ENCODE results near the gene SPSB4.

The SPSB4 gene

GRCh38 chr3:141148169-141148568, 97.0 kb downstream of the SPSB4 start:
- no peaks in the 10 kb centered on the region for H3K4me1 Mint-ChIP-seq

GRCh38 chr3:141148770-141149169, 97.6 kb downstream of the SPSB4 start:
- no peaks in the 10 kb centered on the region for H3K36me3 Mint-ChIP-seq
- no peaks in the 10 kb centered on the region for H3K4me1 Mint-ChIP-seq
- peaks cover 9% of the 10 kb centered on the region for H3K27me3 Mint-ChIP-seq
- no peak for ATAC-seq (ENCODE audit: low read depth)
- H3K27ac Mint-ChIP-seq: no peak overlapping the region
- DNase-seq (ENCODE audit: low spot score in 2 of 2): no peak
- H3K9me3 Mint-ChIP-seq: no peaks in the 10 kb centered on the region
- no peak overlapping the region for H3K4me3 Mint-ChIP-seq

More at GRCh38 chr3:141148169-141148568, 97.0 kb downstream of the SPSB4 start:
- H3K27ac Mint-ChIP-seq: no peak overlapping the region
- H3K27me3 Mint-ChIP-seq: peaks cover 9% of the 10 kb centered on the region
- H3K36me3 Mint-ChIP-seq: peaks cover 2% of the 10 kb centered on the region
- no peak for DNase-seq (ENCODE audit: low spot score in 2 of 2)
- no peak overlapping the region for H3K4me3 Mint-ChIP-seq
- peaks cover 2% of the 10 kb centered on the region for H3K9me3 Mint-ChIP-seq
- no peak for ATAC-seq (ENCODE audit: low read depth)

- ATAC-seq (ENCODE audit: low read depth) (no peak), DNase-seq (ENCODE audit: low spot score in 2 of 2) (no peak)
- no peak overlapping the region for H3K4me3 Mint-ChIP-seq
Measured at GRCh38 chr3:141150081-141150830, 99.1 kb downstream of the SPSB4 start.

GRCh38 chr3:141150931-141151330, 99.8 kb downstream of the SPSB4 start:
- H3K36me3 Mint-ChIP-seq: no peaks in the 10 kb centered on the region
- peaks cover 9% of the 10 kb centered on the region for H3K27me3 Mint-ChIP-seq

More at GRCh38 chr3:141150081-141150830, 99.1 kb downstream of the SPSB4 start:
- Mint-ChIP-seq H3K9me3 (no peaks in the 10 kb centered on the region), H3K36me3 (no peaks in the 10 kb centered on the region), H3K27ac (no peak overlapping the region), H3K4me1 (no peaks in the 10 kb centered on the region), H3K27me3 (peaks cover 8% of the 10 kb centered on the region)

GRCh38 chr3:141151439-141151838, 100.3 kb downstream of the SPSB4 start:
- Mint-ChIP-seq H3K27me3 (peaks cover 9% of the 10 kb centered on the region), H3K4me1 (no peaks in the 10 kb centered on the region), H3K36me3 (no peaks in the 10 kb centered on the region), H3K9me3 (no peaks in the 10 kb centered on the region), H3K27ac (no peak overlapping the region), H3K4me3 (no peak overlapping the region)
- no peak for ATAC-seq (ENCODE audit: low read depth)
- DNase-seq (ENCODE audit: low spot score in 2 of 2): no peak

More at GRCh38 chr3:141150931-141151330, 99.8 kb downstream of the SPSB4 start:
- Mint-ChIP-seq H3K9me3 (no peaks in the 10 kb centered on the region), H3K4me3 (no peak overlapping the region), H3K4me1 (no peaks in the 10 kb centered on the region), H3K27ac (no peak overlapping the region)
- DNase-seq (ENCODE audit: low spot score in 2 of 2): no peak
- ATAC-seq (ENCODE audit: low read depth): no peak

- Mint-ChIP-seq H3K27ac (no peak overlapping the region), H3K9me3 (no peaks in the 10 kb centered on the region), H3K4me3 (no peak overlapping the region), H3K27me3 (peaks cover 9% of the 10 kb centered on the region), H3K4me1 (no peaks in the 10 kb centered on the region), H3K36me3 (no peaks in the 10 kb centered on the region)
- DNase-seq (ENCODE audit: low spot score in 2 of 2) (no peak), ATAC-seq (ENCODE audit: low read depth) (no peak)
Measured at GRCh38 chr3:141152130-141152529, 101.0 kb downstream of the SPSB4 start.

- H3K27ac Mint-ChIP-seq: no peak overlapping the region
- H3K36me3 Mint-ChIP-seq: no peaks in the 10 kb centered on the region
- H3K9me3 Mint-ChIP-seq: no peaks in the 10 kb centered on the region
- H3K27me3 Mint-ChIP-seq: peaks cover 7% of the 10 kb centered on the region
- no peak overlapping the region for H3K4me3 Mint-ChIP-seq
- no peaks in the 10 kb centered on the region for H3K4me1 Mint-ChIP-seq
- ATAC-seq (ENCODE audit: low read depth) (no peak), DNase-seq (ENCODE audit: low spot score in 2 of 2) (no peak)
Measured at GRCh38 chr3:141152801-141153678, 101.9 kb downstream of the SPSB4 start.

GRCh38 chr3:141153679-141153966, 102.5 kb downstream of the SPSB4 start:
- Mint-ChIP-seq H3K27ac (no peak overlapping the region), H3K4me1 (no peaks in the 10 kb centered on the region), H3K9me3 (no peaks in the 10 kb centered on the region), H3K27me3 (peaks cover 7% of the 10 kb centered on the region), H3K4me3 (no peak overlapping the region), H3K36me3 (no peaks in the 10 kb centered on the region)
- DNase-seq (ENCODE audit: low spot score in 2 of 2): no peak
- ATAC-seq (ENCODE audit: low read depth): no peak

- ATAC-seq (ENCODE audit: low read depth) (no peak), DNase-seq (ENCODE audit: low spot score in 2 of 2) (no peak)
- H3K4me1 Mint-ChIP-seq: no peaks in the 10 kb centered on the region
- H3K27ac Mint-ChIP-seq: no peak overlapping the region
- no peak overlapping the region for H3K4me3 Mint-ChIP-seq
- peaks cover 3% of the 10 kb centered on the region for H3K27me3 Mint-ChIP-seq
- peaks cover 14% of the 10 kb centered on the region for H3K9me3 Mint-ChIP-seq
- peaks cover 2% of the 10 kb centered on the region for H3K36me3 Mint-ChIP-seq
Measured at GRCh38 chr3:141164852-141165251, 113.7 kb downstream of the SPSB4 start.

GRCh38 chr3:141167681-141168080, 116.5 kb downstream of the SPSB4 start:
- H3K4me3 Mint-ChIP-seq: no peak overlapping the region
- no peak overlapping the region for H3K27ac Mint-ChIP-seq
- peaks cover under 1% of the 10 kb centered on the region for H3K9me3 Mint-ChIP-seq
- peaks cover 3% of the 10 kb centered on the region for H3K27me3 Mint-ChIP-seq
- ATAC-seq (ENCODE audit: low read depth) (no peak), DNase-seq (ENCODE audit: low spot score in 2 of 2) (no peak)
- H3K36me3 Mint-ChIP-seq: no peaks in the 10 kb centered on the region
- no peaks in the 10 kb centered on the region for H3K4me1 Mint-ChIP-seq

- ATAC-seq (ENCODE audit: low read depth) (no peak), DNase-seq (ENCODE audit: low spot score in 2 of 2) (no peak)
- Mint-ChIP-seq H3K27me3 (peaks cover 5% of the 10 kb centered on the region), H3K9me3 (no peaks in the 10 kb centered on the region), H3K27ac (no peak overlapping the region), H3K36me3 (no peaks in the 10 kb centered on the region), H3K4me3 (no peak overlapping the region), H3K4me1 (no peaks in the 10 kb centered on the region)
Measured at GRCh38 chr3:141170678-141171295, 119.6 kb downstream of the SPSB4 start.

GRCh38 chr3:141174674-141175073, 123.5 kb downstream of the SPSB4 start:
- no peak for DNase-seq (ENCODE audit: low spot score in 2 of 2)
- Mint-ChIP-seq H3K4me3 (no peak overlapping the region), H3K27ac (no peak overlapping the region), H3K4me1 (no peaks in the 10 kb centered on the region), H3K9me3 (peaks cover 3% of the 10 kb centered on the region), H3K27me3 (peaks cover 9% of the 10 kb centered on the region), H3K36me3 (no peaks in the 10 kb centered on the region)
- ATAC-seq (ENCODE audit: low read depth): no peak

GRCh38 chr3:141176775-141177174, 125.6 kb downstream of the SPSB4 start:
- Mint-ChIP-seq H3K4me3 (no peak overlapping the region), H3K9me3 (peaks cover 7% of the 10 kb centered on the region), H3K27me3 (peaks cover 7% of the 10 kb centered on the region), H3K4me1 (no peaks in the 10 kb centered on the region), H3K36me3 (no peaks in the 10 kb centered on the region), H3K27ac (no peak overlapping the region)
- ATAC-seq (ENCODE audit: low read depth): no peak
- DNase-seq (ENCODE audit: low spot score in 2 of 2): no peak

- ATAC-seq (ENCODE audit: low read depth): no peak
- Mint-ChIP-seq H3K4me3 (no peak overlapping the region), H3K9me3 (peaks cover 7% of the 10 kb centered on the region), H3K36me3 (no peaks in the 10 kb centered on the region), H3K4me1 (no peaks in the 10 kb centered on the region), H3K27me3 (peaks cover 9% of the 10 kb centered on the region), H3K27ac (no peak overlapping the region)
- no peak for DNase-seq (ENCODE audit: low spot score in 2 of 2)
Measured at GRCh38 chr3:141178026-141178425, 126.9 kb downstream of the SPSB4 start.

Measured in memory B cell (primary cell).